Ascending aorta (tissue), 2 donors: ENCODE data around the gene CEACAM5. TPM values are rescaled to one million over a fixed set of nuclear protein-coding genes. Genes with fewer than 3 reads are reported as not detected.

Experiments used
- DNase-seq, 2 donors: peaks; one replicate each; pipeline ENCODE4 v3.0.0-alpha.2; 2019; ENCODE audit warnings: low spot score in 2 of 2
- H3K27ac ChIP-seq, 2 donors: fragments of 200-600 bp; sonication (generic); one replicate each; pipeline ENCODE4 v1.5.1; 2016 to 2017; ENCODE audit warnings: mild to moderate bottlenecking in 1 of 2
- H3K27me3 ChIP-seq: fragments of 200-600 bp; sonication (generic); one replicate; pipeline ENCODE4 v1.5.1; 2017
- H3K36me3 ChIP-seq, 2 donors: fragments of 200-600 bp; sonication (generic); one replicate each; pipeline ENCODE4 v1.5.1; 2016
- H3K4me1 ChIP-seq, 2 donors: fragments of 200-600 bp; sonication (generic); one replicate each; pipeline ENCODE4 v1.5.1; 2016 to 2017; ENCODE audit warnings: mild to moderate bottlenecking in 1 of 2
- H3K4me3 ChIP-seq, 2 donors: fragments of 200-600 bp; sonication (generic); one replicate each; pipeline ENCODE4 v1.5.1; 2016 to 2017; ENCODE audit warnings: mild to moderate bottlenecking in 1 of 2
- H3K9me3 ChIP-seq, 2 donors: fragments of 200-600 bp; sonication (generic); one replicate each; pipeline ENCODE4 v1.5.1; 2016
- CTCF ChIP-seq, 3 experiments: fragments of 200-600 bp in 2 of 3; fragments of 450-650 bp in 1 of 3; sonication (generic) in 2 of 3; IDR thresholded peaks; one replicate each; pipeline ENCODE4 v1.5.1; 2016 to 2019; ENCODE audit warnings: antibody characterized with exemption in 3 of 3, mild to moderate bottlenecking in 1 of 3, moderate library complexity in 1 of 3
- intact Hi-C: fragments of 100-400 bp; cut with DNase I; formaldehyde crosslinking; loops from one replicate; pipeline ENCODE4 v1.15.1; 2023
- total RNA-seq: library from RNA; depleted of rRNA; stranded (reverse); fragments of >200 nt; gene quantifications from one replicate; pipeline ENCODE4 v1.1.0, GENCODE V29; 2016

Gene CEACAM5
- total RNA-seq, 1 donor from 2014 or later, result not detected

- H3K4me1 ChIP-seq, result no peaks in the 10 kb centered on the region
- TF ChIP-seq CTCF (IDR thresholded peaks at IDR 0.05), result no peak
- no peaks in the 10 kb centered on the region for H3K27me3 ChIP-seq
- intact Hi-C loops, result no loop called here
- peak in 1 of 2 donors; percentile 57 for DNase-seq
- peaks cover 0 to 6% of the 10 kb centered on the region in 2 donors for H3K9me3 ChIP-seq
- H3K36me3 ChIP-seq, result no peaks in the 10 kb centered on the region
- H3K27ac ChIP-seq, result no peak overlapping the region
- no peak overlapping the region for H3K4me3 ChIP-seq
Measured at GRCh38 chr19:41697198-41697855, 11.1 kb upstream of the CEACAM5 start.

DNA sequence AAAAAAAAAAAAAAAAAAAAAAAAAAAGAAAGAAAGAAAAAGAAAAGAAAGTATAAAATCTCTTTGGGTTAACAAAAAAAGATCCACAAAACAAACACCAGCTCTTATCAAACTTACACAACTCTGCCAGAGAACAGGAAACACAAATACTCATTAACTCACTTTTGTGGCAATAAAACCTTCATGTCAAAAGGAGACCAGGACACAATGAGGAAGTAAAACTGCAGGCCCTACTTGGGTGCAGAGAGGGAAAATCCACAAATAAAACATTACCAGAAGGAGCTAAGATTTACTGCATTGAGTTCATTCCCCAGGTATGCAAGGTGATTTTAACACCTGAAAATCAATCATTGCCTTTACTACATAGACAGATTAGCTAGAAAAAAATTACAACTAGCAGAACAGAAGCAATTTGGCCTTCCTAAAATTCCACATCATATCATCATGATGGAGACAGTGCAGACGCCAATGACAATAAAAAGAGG lies 9.6 kb upstream of the CEACAM5 start:
- intact Hi-C loops, result no loop called here

GRCh38 chr19:41699231-41699967 lies 9.0 kb upstream of the CEACAM5 start:
- intact Hi-C loops, result no loop called here
- Histone ChIP-seq H3K36me3 (no peaks in the 10 kb centered on the region), H3K27me3 (no peaks in the 10 kb centered on the region), H3K9me3 (no peaks in the 10 kb centered on the region), H3K27ac (no peak overlapping the region), H3K4me1 (no peaks in the 10 kb centered on the region), H3K4me3 (no peak overlapping the region)
- no peak for TF ChIP-seq CTCF (IDR thresholded peaks at IDR 0.05)
- DNase-seq, result peak in 1 of 2 donors; percentile 57

More for the DNA sequence above, 9.6 kb upstream of the CEACAM5 start:
- Histone ChIP-seq H3K36me3 (no peaks in the 10 kb centered on the region), H3K27ac (no peak overlapping the region), H3K4me3 (no peak overlapping the region), H3K27me3 (no peaks in the 10 kb centered on the region), H3K9me3 (no peaks in the 10 kb centered on the region), H3K4me1 (no peaks in the 10 kb centered on the region)
- DNase-seq, result no peak
- TF ChIP-seq CTCF (IDR thresholded peaks at IDR 0.05), result no peak

DNA sequence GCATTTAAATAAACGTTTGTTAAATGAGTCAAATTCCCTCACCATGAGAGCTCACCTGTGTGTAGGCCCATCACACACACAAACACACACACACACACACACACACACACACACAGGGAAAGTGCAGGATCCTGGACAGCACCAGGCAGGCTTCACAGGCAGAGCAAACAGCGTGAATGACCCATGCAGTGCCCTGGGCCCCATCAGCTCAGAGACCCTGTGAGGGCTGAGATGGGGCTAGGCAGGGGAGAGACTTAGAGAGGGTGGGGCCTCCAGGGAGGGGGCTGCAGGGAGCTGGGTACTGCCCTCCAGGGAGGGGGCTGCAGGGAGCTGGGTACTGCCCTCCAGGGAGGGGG lies 8.5 kb upstream of the CEACAM5 start:
- peak in 1 of 2 donors; percentile 34 for DNase-seq
- intact Hi-C loops, result no loop called here
- H3K9me3 ChIP-seq, result no peaks in the 10 kb centered on the region
- H3K4me1 ChIP-seq, result no peaks in the 10 kb centered on the region
- H3K27me3 ChIP-seq, result no peaks in the 10 kb centered on the region
- H3K4me3 ChIP-seq, result no peak overlapping the region
- H3K27ac ChIP-seq, result no peak overlapping the region
- no peak for TF ChIP-seq CTCF (IDR thresholded peaks at IDR 0.05)
- H3K36me3 ChIP-seq, result no peaks in the 10 kb centered on the region

- no peak for TF ChIP-seq CTCF (IDR thresholded peaks at IDR 0.05)
- Histone ChIP-seq H3K4me1 (no peaks in the 10 kb centered on the region), H3K36me3 (no peaks in the 10 kb centered on the region), H3K27me3 (no peaks in the 10 kb centered on the region), H3K9me3 (no peaks in the 10 kb centered on the region), H3K27ac (no peak overlapping the region), H3K4me3 (no peak overlapping the region)
- DNase-seq, result no peak
- intact Hi-C loops, result no loop called here
Measured at GRCh38 chr19:41700381-41701195, 7.8 kb upstream of the CEACAM5 start.
